ES-I3 (cell line): ENCODE measurements around the gene SLITRK6.
"Not testable (repeated sequence)": the region's sequence is repeated elsewhere in the genome, so short reads cannot be mapped to it uniquely, and the experiment has no call there.

Experiments used
- H3K36me3 ChIP-seq: 2 replicates; pipeline ENCODE4 v1.6.1; 2013; ENCODE audit warnings: mild to moderate bottlenecking, low read length, control low read depth, moderate library complexity; ENCODE audit not compliant: insufficient read depth
- H3K4me1 ChIP-seq: 2 replicates; pipeline ENCODE4 v1.6.1; 2013; ENCODE audit warnings: mild to moderate bottlenecking, control low read depth, low read length; ENCODE audit not compliant: insufficient read depth
- H3K9ac ChIP-seq: 2 replicates; pipeline ENCODE4 v1.6.1; 2013; ENCODE audit warnings: low read depth, mild to moderate bottlenecking, low read length, moderate library complexity
- H3K9me3 ChIP-seq: 2 replicates; pipeline ENCODE4 v1.6.1; 2013; ENCODE audit warnings: mild to moderate bottlenecking, low read length, moderate library complexity; ENCODE audit not compliant: control insufficient read depth, insufficient read depth

Gene SLITRK6

DNA sequence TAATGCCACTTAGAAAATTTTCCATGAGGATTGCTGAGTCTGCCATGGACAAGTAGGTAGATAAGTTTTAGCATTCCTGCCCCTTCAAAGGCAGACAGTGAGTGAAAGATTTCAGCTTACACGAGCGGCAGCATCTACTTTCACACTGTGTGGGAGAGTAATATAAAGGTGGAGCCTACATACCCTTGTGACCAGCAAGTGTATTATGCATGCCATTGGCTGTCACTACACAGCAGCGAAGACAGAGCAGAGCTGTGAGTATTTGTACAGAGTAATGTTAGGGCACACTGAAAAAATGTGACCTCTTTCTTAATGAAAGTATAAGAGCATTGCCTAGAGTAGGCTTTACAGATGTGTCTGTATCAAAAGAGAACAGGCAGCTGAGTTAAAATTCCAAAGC is 14.0 kb downstream of the SLITRK6 start:
- no peaks in the 10 kb centered on the region for H3K9me3 ChIP-seq
- H3K9ac ChIP-seq = no peak overlapping the region
- no peaks in the 10 kb centered on the region for H3K4me1 ChIP-seq
- H3K36me3 ChIP-seq = no peaks in the 10 kb centered on the region

DNA sequence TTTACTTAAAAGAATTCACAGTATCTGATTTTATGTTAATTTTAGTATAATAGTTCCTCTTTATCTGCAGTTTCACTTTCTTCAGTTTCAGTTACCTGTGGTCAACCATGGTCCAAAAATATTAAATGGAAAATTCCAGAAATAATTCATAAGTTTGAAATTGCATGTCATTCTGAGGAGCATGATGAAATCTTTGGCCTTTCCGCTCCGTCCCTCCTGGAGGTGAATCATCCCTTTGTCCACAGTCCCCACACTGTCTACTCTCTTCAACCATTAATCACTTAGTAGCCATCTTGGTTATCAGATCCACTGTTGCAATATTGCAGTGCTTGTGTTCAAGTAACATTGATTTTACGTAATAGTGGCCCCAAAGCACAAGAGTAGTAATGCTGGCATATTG is 26.9 kb downstream of the SLITRK6 start:
- Histone ChIP-seq H3K4me1 (no peaks in the 10 kb centered on the region), H3K9me3 (no peaks in the 10 kb centered on the region), H3K36me3 (no peaks in the 10 kb centered on the region), H3K9ac (no peak overlapping the region)

DNA sequence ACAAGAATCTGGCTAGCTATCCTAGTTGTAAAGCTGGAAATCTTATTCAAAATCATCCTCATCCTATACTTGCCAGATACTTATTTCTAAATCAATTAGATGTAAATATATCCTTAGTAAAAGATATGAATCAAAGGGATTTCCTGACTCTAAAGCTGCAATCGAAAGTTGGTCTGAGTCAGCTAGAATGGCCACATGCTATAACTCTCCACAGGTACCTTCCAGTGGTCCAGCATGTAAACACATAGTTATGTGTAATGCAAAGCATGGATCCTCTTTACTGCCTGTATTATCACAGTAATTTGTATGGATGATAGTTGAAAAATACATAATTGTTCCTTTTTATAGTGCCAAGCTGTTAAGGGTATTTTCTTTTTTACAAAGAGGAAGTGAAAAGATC is 27.4 kb downstream of the SLITRK6 start:
- no peaks in the 10 kb centered on the region for H3K36me3 ChIP-seq
- no peaks in the 10 kb centered on the region for H3K4me1 ChIP-seq
- H3K9me3 ChIP-seq = no peaks in the 10 kb centered on the region
- H3K9ac ChIP-seq = no peak overlapping the region

DNA sequence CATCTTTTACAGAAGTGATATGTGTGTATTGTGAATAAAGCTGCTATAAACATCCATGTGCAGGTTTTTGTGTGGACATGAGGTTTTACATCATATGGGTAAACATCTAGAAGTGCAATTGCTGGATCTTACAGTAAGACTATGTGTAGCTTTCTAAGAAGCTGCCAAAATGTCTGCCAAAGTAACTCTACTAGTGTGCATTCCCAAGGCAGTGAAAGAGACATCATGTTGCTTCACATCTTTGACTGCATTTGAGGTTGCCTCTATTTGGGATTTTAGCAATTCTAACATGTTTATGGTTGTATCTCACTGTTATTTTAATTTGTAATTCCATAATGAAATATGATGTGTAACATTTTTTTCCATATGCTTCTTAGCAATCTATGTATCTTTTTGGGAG is 30.3 kb downstream of the SLITRK6 start:
- H3K36me3 ChIP-seq = no peaks in the 10 kb centered on the region
- no peaks in the 10 kb centered on the region for H3K4me1 ChIP-seq
- no peak overlapping the region for H3K9ac ChIP-seq
- no peaks in the 10 kb centered on the region for H3K9me3 ChIP-seq

- H3K9me3 ChIP-seq = no peaks in the 10 kb centered on the region
- no peak overlapping the region for H3K9ac ChIP-seq
- no peaks in the 10 kb centered on the region for H3K36me3 ChIP-seq
- no peaks in the 10 kb centered on the region for H3K4me1 ChIP-seq
Measured at GRCh38 chr13:85755123-85755522, 44.1 kb downstream of the SLITRK6 start.

DNA sequence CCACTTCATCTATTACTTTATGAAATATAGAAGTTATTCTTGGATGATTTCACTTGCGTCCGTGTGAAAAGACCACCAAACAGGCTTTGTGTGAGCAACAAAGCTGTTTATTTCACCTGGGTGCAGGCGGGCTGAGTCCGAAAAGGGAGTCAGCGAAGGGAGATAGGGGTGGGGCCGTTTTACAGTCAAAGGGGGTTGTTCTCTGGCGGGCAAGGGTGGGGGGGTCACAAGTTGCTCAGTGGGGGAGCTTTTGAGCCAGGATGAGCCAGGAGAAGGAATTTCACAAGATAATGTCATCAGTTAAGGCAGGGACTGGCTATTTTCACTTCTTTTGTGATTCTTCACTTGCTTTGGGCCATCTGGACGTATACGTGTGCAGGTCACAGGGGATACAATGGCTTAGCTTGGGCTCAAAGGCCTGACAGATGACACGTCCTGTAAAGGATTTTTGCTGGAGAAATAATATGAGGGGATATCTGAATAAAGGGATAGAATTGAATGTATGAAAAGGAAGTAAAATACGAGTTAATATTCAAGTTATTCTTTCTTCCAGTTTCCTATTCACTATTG is 55.9 kb downstream of the SLITRK6 start:
- not testable (repeated sequence) for H3K36me3 ChIP-seq, H3K9ac ChIP-seq, H3K9me3 ChIP-seq
- peaks cover 20% of the 10 kb centered on the region; the same call in 1 of the 2 replicates for H3K4me1 ChIP-seq
